Kidney epithelial cell (primary cell): ENCODE data around the gene DDC. TPM values are rescaled to one million over a fixed set of nuclear protein-coding genes. Genes with fewer than 3 reads are reported as not detected.
"Not testable (repeated sequence)": the region's sequence is repeated elsewhere in the genome, so short reads cannot be mapped to it uniquely, and the experiment has no call there.

ENCODE experiments used
- DNase-seq: peaks from one replicate; pipeline ENCODE4 v3.0.0-alpha.2; 2010; ENCODE audit warnings: low read depth
- H3K27me3 ChIP-seq: 2 replicates; pipeline ENCODE4 v1.6.0; 2011; ENCODE audit warnings: low read length; ENCODE audit not compliant: control insufficient read depth, insufficient read depth
- H3K36me3 ChIP-seq: 2 replicates; pipeline ENCODE4 v1.5.1; 2011; ENCODE audit warnings: low read length; ENCODE audit not compliant: control insufficient read depth, insufficient read depth
- H3K4me3 ChIP-seq: 2 replicates; pipeline ENCODE4 v1.5.1; 2011; ENCODE audit warnings: low read depth, mild to moderate bottlenecking, control low read depth, low read length
- total RNA-seq: library from RNA; depleted of rRNA; stranded (reverse); fragments of >200 nt; gene quantifications from 2 replicates; pipeline ENCODE4 v1.2.3, GENCODE V29; 2015
- TF ChIP-seq, protein P1 (sequence below): IDR thresholded peaks from 2 replicates; pipeline ENCODE4 v1.5.1; 2011; ENCODE audit warnings: mild to moderate bottlenecking, moderate library complexity, low read length, control low read depth, inconsistent platforms; ENCODE audit not compliant: insufficient read depth, poor library complexity, severe bottlenecking

DDC gene
- total RNA-seq, 1 donor from 2014 or later = not detected

DNA sequence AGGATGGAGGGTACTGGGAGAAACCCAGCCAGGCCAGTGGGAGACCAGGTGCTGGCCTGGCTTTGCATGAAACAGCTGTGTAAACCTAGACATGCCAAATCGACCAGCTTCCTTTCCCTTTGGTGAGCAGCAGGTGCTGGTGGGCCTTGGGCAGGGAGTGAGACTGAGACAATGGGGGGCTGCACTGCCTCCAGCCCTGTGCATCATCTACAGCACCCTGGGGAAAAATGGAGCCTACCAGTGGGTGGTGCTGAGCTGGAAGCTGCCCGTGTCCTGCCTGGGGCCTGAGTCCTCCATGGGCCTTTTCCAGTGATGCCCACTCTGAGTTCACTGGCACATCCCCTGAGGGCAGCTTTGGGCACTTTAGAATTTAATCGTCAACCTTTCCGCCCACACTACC lies 19.2 kb upstream of the DDC start:
- no peak for DNase-seq
- Histone ChIP-seq H3K4me3 (no peak overlapping the region), H3K27me3 (no peaks in the 10 kb centered on the region), H3K36me3 (no peaks in the 10 kb centered on the region)
- TF ChIP-seq, protein P1, sequence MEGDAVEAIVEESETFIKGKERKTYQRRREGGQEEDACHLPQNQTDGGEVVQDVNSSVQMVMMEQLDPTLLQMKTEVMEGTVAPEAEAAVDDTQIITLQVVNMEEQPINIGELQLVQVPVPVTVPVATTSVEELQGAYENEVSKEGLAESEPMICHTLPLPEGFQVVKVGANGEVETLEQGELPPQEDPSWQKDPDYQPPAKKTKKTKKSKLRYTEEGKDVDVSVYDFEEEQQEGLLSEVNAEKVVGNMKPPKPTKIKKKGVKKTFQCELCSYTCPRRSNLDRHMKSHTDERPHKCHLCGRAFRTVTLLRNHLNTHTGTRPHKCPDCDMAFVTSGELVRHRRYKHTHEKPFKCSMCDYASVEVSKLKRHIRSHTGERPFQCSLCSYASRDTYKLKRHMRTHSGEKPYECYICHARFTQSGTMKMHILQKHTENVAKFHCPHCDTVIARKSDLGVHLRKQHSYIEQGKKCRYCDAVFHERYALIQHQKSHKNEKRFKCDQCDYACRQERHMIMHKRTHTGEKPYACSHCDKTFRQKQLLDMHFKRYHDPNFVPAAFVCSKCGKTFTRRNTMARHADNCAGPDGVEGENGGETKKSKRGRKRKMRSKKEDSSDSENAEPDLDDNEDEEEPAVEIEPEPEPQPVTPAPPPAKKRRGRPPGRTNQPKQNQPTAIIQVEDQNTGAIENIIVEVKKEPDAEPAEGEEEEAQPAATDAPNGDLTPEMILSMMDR = no peak

DNA sequence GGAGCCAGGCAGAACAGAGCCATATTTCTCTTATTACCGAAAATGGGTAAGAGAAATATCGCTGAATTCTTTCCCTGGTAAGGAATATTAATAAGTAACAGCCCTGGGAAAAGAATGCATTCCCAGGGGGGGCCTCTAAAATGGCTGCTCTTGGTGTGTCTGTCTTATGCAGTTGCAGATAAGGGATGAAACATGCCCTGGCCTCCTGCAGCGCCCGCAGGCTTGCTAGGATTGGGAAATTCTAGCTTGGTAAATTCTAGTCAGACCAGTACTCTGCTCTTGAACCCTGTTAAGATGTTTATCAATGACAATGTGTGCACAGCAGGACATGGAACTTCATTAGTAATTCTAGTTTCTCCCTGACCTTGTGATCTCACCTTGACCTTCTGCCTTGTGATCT lies 18.1 kb upstream of the DDC start:
- H3K36me3 ChIP-seq, DNase-seq, H3K27me3 ChIP-seq, H3K4me3 ChIP-seq: not testable (repeated sequence)

DNA sequence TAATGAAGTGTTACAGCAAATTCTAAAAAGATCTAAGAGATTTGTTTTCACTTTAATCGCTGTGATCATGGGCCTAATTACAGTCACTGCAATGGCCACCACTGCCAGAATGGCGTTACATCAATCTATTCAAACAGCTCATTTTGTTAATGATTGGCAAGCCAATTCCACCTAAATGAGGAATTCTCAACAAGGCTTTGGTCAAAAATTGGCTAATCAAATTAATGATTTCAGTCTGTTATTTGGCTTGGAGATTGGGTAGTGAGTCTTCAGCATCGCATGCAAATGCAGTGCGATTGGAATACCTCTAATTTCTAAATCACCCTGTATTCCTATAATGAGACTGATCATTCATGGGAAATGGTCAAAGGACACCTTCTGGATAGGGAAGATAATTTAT lies 17.1 kb upstream of the DDC start:
- not testable (repeated sequence) for H3K27me3 ChIP-seq, H3K36me3 ChIP-seq, H3K4me3 ChIP-seq, DNase-seq

DNA sequence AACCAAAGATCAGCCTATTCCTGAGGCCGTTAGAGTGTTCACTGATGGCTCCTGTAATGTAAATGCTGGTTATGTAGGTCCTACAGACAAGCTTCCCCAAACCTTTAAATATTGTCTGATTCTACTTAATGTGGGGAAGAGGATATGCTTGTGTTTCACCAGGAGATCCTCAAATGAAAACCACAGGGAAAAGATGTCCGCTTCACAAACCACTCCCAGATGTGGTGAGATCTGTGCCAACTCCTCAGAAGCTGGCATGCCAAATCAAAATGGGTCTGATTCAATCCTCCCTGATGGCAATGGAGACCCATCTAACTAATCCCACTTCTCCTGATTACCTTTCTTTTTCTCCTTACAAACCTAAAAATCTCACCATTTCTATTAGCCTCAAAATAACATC lies 15.5 kb upstream of the DDC start:
- not testable (repeated sequence) for H3K27me3 ChIP-seq, DNase-seq, H3K4me3 ChIP-seq, H3K36me3 ChIP-seq

DNA sequence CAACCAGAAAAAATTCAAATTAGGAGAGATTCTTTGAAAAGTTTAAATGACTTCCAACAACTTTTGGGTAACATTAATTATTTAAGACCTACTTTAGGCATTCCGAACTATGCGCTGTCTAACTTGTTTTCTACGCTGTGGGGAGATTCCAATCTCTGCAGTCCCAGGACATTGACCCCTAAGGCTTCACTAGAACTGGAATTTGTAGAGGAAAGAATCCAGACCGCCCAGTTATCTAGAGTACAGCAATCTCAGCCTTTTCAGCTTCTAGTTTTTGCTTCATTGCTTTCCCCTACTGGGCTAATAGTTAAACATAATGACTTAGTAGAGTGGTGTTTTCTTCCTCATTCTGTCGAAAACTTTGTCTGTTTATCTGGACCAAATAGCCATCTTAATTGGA lies 14.9 kb upstream of the DDC start:
- no peak for DNase-seq
- no peaks in the 10 kb centered on the region for H3K27me3 ChIP-seq
- H3K4me3 ChIP-seq = no peak overlapping the region
- TF ChIP-seq, protein P1 = no peak
- no peaks in the 10 kb centered on the region for H3K36me3 ChIP-seq

DNA sequence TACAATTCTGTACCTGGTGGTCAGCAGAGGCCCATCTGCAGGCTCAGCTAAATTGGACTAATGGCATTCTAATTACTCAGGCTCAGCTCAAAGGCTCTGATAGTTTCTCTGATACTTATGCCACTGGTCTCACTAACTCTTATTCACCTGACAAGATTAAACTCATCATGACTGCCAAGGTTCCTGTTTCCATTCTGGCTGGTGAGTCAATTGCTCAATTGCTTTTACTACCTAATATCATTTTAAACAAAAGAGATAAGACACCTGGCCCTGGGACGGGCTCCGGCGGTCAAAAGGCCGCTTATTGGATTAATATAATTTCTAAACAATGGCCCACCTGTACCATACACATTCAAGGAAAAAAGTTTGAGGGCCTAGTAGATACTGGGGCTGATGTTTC lies 12.9 kb upstream of the DDC start:
- not testable (repeated sequence) for H3K36me3 ChIP-seq, H3K27me3 ChIP-seq, DNase-seq, H3K4me3 ChIP-seq

DNA sequence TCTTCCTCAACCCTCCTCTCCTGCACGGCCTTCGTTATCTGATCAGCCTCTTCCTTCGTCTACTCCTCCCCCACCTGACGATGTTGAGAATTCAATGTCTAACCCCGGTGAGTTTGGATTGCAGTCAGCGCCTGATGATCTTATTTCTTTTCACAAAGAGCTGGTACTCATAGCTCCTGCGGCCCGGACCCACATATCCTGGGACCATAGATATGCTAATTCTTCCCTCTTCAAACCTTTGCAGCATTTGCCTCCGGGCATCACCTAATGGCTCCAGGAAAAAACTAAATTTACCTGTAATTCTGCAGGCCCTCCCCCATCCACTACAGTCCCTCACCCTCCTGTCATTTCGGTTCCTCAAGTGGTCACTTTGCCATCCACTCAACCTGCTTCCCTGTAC lies 12.4 kb upstream of the DDC start:
- no peaks in the 10 kb centered on the region for H3K27me3 ChIP-seq
- no peak overlapping the region for H3K4me3 ChIP-seq
- H3K36me3 ChIP-seq = no peaks in the 10 kb centered on the region
- no peak for DNase-seq
- TF ChIP-seq, protein P1 = no peak

DNA sequence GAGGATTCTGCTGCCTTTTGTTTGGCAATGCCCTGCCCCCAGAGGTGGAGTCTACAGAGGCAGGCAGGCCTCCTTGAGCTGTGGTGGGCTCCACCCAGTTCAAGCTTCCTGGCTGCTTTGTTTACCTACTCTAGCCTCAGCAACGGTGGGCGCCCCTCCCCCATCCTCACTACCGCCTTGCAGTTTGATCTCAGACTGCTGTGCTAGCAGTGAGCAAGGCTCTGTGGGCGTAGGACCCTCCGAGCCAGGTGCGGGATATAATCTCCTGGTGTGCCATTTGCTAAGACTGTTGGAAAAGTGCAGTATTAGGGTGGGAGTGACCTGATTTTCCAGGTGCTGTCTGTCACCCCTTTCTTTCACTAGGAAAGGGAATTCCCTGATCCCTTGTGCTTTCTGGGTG lies 11.2 kb upstream of the DDC start:
- not testable (repeated sequence) for H3K4me3 ChIP-seq, H3K27me3 ChIP-seq, H3K36me3 ChIP-seq, DNase-seq
